NT2/D1 (cell line): ENCODE results near the gene VWDE.

Experiments
- DNase-seq: peaks from one replicate; pipeline ENCODE4 v3.0.0-alpha.2; 2011; ENCODE audit warnings: low read depth, low spot score
- H3K27me3 ChIP-seq: 2 replicates; pipeline ENCODE4 v1.6.0; 2011; ENCODE audit warnings: mild to moderate bottlenecking; ENCODE audit not compliant: insufficient read length, insufficient read depth
- H3K36me3 ChIP-seq: 2 replicates; pipeline ENCODE4 v1.6.1; 2011; ENCODE audit warnings: mild to moderate bottlenecking, low read length, mixed read lengths; ENCODE audit not compliant: insufficient read depth, insufficient read length
- H3K4me1 ChIP-seq: 2 replicates; pipeline ENCODE4 v1.5.1; 2011; ENCODE audit not compliant: insufficient read depth, insufficient read length
- H3K4me3 ChIP-seq: 2 replicates; pipeline ENCODE4 v1.5.1; 2011; ENCODE audit warnings: low read depth; ENCODE audit not compliant: insufficient read length
- H3K9ac ChIP-seq: 2 replicates; pipeline ENCODE4 v1.6.0; 2011; ENCODE audit warnings: low read depth; ENCODE audit not compliant: insufficient read length
- H3K9me3 ChIP-seq: 2 replicates; pipeline ENCODE4 v1.5.1; 2011; ENCODE audit warnings: mild to moderate bottlenecking, low read length; ENCODE audit not compliant: insufficient read depth
- SUZ12 ChIP-seq: IDR thresholded peaks from 2 replicates; pipeline ENCODE4 v1.6.1; 2011; ENCODE audit not compliant: insufficient read length, insufficient read depth; ENCODE audit errors: extremely low read depth
- YY1 ChIP-seq: IDR thresholded peaks from 2 replicates; pipeline ENCODE4 v1.6.1; 2011; ENCODE audit not compliant: insufficient read length, insufficient read depth
- ZNF274 ChIP-seq: IDR thresholded peaks from 2 replicates; pipeline ENCODE4 v1.6.1; 2011; ENCODE audit warnings: mild to moderate bottlenecking, low read depth, low read length

Gene VWDE

GRCh38 chr7:12434012-12434642 lies 30.5 kb upstream of the VWDE start:
- Histone ChIP-seq H3K36me3 (no peaks in the 10 kb centered on the region), H3K27me3 (no peaks in the 10 kb centered on the region), H3K4me1 (no peaks in the 10 kb centered on the region), H3K9me3 (no peaks in the 10 kb centered on the region), H3K9ac (no peak overlapping the region), H3K4me3 (no peak overlapping the region)
- no peak for DNase-seq
- TF ChIP-seq YY1 (no peak), SUZ12 (no peak), ZNF274 (no peak)

- DNase-seq: no peak
- TF ChIP-seq ZNF274: no peak
- no peak for TF ChIP-seq YY1
- no peak for TF ChIP-seq SUZ12
- Histone ChIP-seq H3K4me1 (no peaks in the 10 kb centered on the region), H3K9me3 (no peaks in the 10 kb centered on the region), H3K27me3 (no peaks in the 10 kb centered on the region), H3K9ac (no peak overlapping the region), H3K4me3 (no peak overlapping the region), H3K36me3 (no peaks in the 10 kb centered on the region)
Measured at GRCh38 chr7:12431886-12432556, 28.4 kb upstream of the VWDE start.

GRCh38 chr7:12425311-12425710 lies 21.6 kb upstream of the VWDE start:
- no peaks in the 10 kb centered on the region for H3K27me3 ChIP-seq
- DNase-seq: no peak
- no peaks in the 10 kb centered on the region for H3K36me3 ChIP-seq
- H3K4me1 ChIP-seq: no peaks in the 10 kb centered on the region
- H3K4me3 ChIP-seq: no peak overlapping the region
- H3K9me3 ChIP-seq: peaks cover 12% of the 10 kb centered on the region
- TF ChIP-seq SUZ12 (no peak), YY1 (no peak), ZNF274 (no peak)
- no peak overlapping the region for H3K9ac ChIP-seq

GRCh38 chr7:12423997-12424745 lies 20.5 kb upstream of the VWDE start:
- no peak for TF ChIP-seq SUZ12
- peak; percentile 54 for TF ChIP-seq YY1
- no peak for TF ChIP-seq ZNF274
- H3K4me3 ChIP-seq: no peak overlapping the region
- H3K9ac ChIP-seq: no peak overlapping the region
- H3K36me3 ChIP-seq: no peaks in the 10 kb centered on the region
- peaks cover 12% of the 10 kb centered on the region for H3K9me3 ChIP-seq
- DNase-seq: peak; percentile 79
- no peaks in the 10 kb centered on the region for H3K27me3 ChIP-seq
- no peaks in the 10 kb centered on the region for H3K4me1 ChIP-seq

GRCh38 chr7:12423355-12423996 lies 19.8 kb upstream of the VWDE start:
- Histone ChIP-seq H3K4me3 (no peak overlapping the region), H3K9ac (no peak overlapping the region), H3K36me3 (no peaks in the 10 kb centered on the region), H3K4me1 (no peaks in the 10 kb centered on the region), H3K27me3 (no peaks in the 10 kb centered on the region), H3K9me3 (peaks cover 12% of the 10 kb centered on the region)
- DNase-seq: no peak
- TF ChIP-seq YY1 (no peak), ZNF274 (no peak)

GRCh38 chr7:12422554-12423320 lies 19.1 kb upstream of the VWDE start:
- Histone ChIP-seq H3K4me3 (no peak overlapping the region), H3K9me3 (peaks cover 12% of the 10 kb centered on the region), H3K27me3 (no peaks in the 10 kb centered on the region), H3K4me1 (no peaks in the 10 kb centered on the region), H3K9ac (no peak overlapping the region), H3K36me3 (no peaks in the 10 kb centered on the region)
- no peak for DNase-seq
- no peak for TF ChIP-seq ZNF274
- no peak for TF ChIP-seq SUZ12
- TF ChIP-seq YY1: no peak
